GM21619 (cell line): Measurements from ENCODE around the gene CCRL2.
"Not testable (repeated sequence)": the region's sequence is repeated elsewhere in the genome, so short reads cannot be mapped to it uniquely, and the experiment has no call there.

Experiments
- ATAC-seq: cut with Tn5 transposase; IDR thresholded peaks from one replicate; pipeline ENCODE4 v1.9.1; 2021; ENCODE audit not compliant: unreplicated experiment

The CCRL2 gene

DNA sequence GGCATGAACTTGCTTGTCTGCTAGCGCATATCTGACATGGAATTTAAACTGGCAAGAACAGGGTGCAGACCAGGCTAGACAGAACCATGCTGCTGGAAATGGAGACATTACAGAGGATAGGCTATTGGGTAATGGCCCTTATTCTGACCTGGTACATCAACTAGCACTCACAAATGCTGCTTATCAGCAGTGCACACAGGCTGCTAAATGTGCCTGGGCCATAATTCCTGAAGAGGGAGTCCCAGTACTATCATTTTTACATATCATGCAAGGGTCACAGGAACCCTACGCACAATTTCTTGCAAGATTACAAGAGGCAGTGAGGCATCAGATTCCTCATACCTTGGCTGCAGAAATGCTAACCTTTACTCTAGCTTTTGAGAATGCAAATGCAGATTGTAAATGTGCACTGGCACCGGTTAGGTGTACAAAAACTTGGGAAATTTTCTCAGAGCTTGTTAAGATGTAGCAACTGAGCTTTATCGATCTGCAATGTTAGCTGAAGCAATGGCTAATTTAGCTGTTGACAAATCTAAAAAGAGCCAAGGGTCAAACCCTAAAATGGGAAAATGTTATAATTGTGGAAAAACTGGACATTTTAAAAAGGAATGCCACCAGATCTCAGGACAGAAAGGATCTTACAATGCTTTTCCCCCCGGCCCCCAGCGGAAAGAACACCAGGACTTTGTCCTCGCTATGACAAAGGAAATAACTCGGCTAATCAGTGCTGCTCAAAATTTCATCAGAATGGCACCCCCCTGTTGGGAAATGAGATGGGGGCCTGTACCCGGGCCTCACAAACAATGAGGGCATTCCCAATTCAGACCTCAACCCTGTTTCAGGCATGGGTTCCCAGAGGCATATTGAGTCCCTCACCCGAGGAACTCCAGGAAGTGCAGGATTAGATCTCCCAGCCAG lies 21.1 kb downstream of the CCRL2 start:
- no peak for ATAC-seq

DNA sequence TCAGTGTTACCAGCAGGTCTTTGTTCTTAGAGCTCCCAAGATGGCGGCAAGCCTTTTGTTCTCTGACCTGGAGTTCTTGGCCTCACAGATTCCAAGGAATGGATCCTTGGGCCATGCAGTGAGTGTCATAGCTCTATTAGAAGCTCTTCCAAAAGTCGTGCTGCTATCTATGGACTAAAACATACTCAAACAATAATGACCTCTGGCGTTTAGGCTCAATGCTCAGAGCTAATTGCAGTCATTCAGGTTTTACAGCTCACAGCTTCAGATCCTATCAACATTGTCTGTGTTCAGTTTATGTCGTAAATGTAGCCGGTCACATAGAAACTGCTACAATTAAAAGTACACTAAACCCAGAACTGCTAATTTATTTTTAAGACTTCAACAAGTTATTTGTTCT lies 22.2 kb downstream of the CCRL2 start:
- ATAC-seq = no peak

DNA sequence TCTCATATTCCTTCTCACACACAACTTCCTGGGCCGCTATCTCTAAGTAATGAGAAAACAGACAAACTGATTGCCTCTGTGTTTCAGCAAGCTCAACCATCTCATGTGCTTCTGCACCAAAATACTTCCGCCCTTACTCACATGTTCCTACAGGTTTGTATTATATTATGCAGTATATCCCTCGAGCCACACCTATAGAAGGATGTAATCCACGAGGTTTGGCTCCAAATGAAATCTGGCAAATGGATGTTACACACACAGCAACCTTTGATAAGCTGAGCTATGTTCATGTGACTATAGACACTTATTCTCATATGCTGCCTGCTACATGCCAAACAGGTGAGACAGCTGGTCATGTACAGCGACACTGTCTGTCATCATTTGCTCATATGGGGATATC lies 22.6 kb downstream of the CCRL2 start:
- no peak for ATAC-seq

DNA sequence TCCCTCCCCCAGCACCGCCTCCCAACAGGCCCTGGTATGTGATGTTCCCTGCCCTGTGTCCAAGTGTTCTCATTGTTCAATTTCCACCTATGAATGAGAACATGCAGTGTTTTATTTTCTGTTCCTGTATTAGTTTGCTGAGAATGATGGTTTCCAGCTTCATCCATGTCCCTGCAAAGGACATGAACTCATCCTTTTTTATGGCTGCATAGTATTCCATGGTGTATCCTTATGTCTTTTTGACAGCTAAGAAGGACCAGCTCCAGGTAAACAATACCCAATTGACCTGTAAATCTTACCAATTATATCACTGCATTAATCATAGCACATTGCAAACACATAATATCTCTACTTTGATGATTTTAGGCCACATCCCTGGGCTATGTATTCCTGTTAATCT lies 23.8 kb downstream of the CCRL2 start:
- ATAC-seq = not testable (repeated sequence)

DNA sequence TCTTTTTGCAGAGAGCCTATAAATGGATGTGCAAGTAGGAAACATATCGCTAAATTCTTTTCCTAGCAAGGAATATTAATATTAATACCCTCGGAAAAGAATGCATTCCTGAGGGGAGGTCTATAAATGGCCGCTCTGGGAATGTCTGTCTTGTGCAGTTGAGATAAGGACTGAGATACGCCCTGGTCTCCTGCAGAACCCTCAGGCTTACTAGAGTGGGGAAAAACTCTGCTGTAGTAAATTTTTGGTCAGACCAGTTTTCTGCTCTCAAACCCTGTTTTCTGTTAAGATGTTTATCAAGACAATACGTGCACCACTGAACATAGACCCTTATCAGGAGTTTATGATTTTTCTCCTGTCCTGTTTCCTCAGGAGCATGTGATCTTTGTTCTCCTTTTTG lies 24.8 kb downstream of the CCRL2 start:
- ATAC-seq = not testable (repeated sequence)

DNA sequence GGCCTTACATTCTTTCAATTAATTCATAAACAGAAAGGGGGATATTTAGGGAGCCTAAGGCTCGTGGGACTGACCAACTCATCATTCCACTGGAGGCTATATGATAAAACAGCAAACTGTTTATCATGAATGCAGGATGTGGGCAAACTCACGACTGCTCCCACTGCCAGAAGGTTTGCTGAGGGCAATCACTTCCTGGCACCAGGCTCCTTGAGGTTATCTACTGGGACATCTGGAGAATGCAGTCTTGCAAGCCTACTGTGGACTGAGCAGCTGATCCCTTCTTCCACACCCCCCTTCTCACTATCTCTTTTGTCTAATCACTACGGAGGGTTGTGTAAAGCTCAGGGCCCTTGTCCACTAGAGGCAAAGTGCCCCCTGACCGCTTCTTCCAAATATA lies 26.1 kb downstream of the CCRL2 start:
- not testable (repeated sequence) for ATAC-seq

DNA sequence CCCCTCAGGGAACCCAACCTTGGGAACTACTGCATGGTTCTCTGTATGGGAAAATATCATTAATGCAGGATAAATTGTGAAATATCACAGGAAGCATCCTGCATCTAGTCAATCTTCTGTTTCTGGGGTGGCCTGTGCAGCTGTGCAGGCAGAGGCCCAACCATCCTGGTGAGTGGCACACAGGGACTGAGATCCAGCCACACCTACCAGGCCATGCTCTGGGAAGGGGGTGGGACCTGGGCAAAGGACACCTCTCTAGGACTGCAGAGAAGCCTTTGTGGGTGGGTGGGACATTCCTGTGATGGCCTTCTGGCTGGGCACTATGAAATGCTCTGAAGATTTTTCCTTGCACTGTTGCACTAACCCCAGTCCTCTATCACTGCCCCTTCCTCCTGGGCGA lies 26.8 kb downstream of the CCRL2 start:
- no peak for ATAC-seq

DNA sequence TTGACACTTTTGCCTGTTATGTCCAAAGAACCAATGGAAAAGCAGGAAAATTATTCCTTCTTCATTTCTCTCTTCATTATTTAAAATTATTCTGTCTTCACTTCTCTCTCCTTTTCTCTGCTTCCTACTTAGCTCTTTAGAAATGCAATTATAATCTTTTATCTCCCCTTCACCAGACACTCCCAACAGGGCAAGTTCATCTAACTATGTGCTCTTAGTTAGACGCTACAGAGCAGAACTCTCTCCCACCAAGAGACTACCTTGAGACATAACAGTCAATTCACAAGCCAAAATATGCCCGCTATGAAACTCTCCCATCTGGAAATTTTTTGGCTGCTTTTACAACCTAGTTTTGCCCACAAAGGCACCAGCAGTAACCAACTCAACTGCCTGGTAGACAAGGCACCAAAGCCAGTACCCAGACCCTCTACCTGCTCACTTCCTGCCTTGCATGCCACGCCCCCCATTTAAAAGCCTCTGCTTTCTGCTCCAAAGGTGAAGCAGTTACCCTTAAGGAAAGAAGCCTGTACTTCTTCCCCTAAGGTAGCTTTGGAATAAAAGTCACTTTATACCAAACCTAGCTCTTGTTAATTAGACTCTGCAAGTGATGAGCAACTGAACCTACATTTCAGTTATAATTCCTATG lies 28.1 kb downstream of the CCRL2 start:
- ATAC-seq = no peak

DNA sequence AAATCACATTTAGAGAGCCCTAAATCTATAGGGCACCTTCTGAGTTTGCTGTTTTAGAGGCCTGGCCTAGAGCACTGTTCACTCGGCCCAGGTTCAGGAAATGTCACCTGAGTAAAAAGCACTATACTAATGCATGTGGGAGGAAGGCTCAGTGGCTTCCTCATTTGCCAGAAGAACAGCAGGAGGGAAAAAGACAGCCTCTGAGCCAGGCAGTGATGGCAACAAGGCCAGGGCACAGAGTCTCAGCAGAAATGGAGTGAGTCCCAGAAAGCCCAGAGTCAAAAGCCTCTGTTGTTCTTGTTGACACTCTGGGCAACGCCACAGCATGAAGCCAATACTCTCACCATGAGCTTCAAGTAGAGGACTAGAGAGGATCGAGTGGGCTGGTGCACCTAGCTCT lies 31.8 kb downstream of the CCRL2 start:
- no peak for ATAC-seq

DNA sequence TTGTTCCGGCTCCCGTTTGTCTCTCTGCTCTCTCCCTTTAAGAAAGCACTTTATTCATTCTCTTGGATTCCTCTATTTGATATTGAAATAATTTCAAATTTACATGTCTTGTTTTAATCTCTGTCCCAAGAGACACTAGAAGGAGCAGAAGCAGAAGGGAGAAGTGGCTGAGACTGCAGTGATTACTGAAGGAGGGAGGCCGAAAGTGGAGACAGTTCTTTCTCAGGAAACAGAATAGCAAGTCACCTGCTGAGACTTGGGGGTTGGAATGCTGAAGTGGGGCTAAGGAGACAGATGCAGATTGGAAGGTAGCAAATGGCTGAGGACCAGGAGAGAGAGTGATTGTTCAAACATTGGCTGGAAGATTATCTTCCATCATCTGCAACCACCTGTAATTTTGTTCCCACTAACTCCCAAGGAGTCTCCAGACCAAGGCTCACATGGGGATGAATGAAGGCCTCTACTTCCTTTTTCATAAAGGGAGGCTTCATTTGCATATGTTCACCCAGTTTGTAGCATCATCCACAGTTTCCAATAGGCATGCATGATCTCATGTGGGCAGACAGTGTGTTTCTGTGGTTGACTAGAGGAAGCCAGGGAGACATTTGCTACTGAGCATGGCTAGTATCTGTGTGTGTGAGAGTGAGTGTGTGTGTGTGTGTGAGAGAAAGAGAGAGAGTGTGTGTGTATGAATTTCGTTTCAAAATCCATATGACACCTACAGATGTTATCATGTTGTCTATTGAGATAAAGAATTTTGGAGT lies 33.7 kb downstream of the CCRL2 start:
- ATAC-seq = peak; percentile 74

DNA sequence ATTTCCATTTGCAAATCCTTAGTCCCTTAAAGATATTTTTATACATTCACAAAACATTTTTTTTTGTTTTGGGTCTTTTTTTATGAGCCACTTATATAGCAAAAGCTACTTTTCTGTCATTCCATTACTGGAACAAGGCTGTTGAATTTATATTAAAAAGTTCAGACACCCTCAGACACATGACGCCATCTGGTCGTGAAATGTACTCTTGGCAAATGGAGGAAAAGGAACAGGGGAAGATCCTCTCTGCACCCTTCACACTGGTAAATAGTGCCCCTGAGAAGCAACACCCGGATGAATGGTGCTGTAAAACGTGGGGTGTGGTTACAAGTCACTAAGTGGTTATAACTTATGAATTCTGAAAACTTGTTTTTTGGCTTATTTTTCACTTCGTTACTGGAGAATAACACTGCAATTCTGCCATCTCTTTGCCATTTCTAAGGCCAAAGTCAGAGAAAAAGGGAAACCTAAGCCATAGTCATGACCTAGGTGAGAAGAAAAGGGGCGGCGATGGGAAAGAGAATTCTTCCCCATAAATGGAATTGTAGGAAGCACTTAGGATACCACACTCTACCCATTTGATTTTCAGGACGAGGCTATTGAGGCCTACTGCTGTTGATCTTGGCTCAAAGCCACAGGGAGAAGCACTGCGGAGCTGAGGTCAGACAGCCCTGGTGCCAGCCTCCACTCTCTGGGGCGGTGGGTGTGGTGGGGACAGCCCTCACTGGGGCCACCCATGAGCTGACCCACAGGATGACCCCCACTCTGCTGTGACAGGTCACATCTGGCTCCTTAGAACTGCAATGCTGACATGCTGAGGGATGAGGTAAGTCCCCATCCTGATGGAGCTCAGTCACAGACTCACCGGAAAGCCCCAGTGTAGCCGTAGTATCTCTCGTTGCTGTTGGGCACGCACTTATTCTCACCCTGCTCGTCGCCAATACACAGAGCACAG lies 35.8 kb downstream of the CCRL2 start:
- ATAC-seq = no peak

DNA sequence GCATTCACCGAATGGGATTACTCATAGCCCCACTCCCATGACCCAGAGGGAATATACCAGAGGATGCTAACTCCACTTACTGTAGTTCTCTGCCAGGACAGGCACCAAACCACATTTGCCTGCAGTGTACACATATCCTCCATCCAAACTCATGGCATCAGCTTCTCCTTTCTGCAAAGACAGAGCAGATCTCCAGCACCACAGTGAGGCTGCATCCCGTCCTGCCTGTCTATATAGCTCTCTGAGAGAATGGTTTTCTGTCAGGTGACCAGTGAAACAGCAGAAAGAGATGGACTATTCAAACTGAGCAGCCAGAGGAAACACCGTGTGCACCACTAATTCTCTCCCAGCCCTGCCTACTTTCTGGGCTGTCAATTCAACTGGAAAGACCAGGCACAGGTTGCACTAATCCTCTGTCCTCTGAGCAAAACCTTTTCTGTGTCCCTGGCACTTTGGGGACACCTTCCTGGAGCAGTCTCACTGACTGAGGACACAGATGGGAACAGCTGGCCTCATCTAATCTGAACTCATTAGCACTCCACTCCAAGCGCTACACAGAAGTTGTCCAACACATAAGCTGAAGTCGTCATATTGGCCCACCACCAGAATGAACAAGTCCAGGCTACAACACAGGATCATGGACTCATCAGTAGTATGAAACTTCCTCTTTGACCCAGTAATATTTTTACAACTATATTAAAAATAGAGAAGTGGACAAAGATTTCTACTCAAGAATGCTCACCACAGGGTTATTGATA lies 40.3 kb downstream of the CCRL2 start:
- ATAC-seq = no peak

DNA sequence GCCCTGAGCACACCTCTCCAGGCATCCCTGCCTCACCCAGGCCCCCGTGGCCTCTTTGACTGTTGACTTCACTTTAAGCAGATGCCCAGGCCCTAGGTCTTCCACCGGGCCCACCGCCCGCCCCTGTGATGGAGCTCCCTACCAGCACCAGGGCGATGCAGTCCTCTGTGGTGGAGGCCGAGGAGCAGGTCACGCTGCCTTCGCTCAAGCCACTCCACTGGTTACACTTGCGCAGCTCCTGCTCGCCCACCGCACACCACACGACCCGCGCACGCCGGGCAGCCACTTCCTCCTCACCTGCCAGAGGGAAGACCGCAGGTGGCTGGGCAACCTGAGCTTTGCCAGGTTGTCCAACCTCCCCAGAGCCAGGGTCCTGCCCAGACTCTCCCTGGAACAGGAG lies 41.7 kb downstream of the CCRL2 start:
- ATAC-seq = no peak

DNA sequence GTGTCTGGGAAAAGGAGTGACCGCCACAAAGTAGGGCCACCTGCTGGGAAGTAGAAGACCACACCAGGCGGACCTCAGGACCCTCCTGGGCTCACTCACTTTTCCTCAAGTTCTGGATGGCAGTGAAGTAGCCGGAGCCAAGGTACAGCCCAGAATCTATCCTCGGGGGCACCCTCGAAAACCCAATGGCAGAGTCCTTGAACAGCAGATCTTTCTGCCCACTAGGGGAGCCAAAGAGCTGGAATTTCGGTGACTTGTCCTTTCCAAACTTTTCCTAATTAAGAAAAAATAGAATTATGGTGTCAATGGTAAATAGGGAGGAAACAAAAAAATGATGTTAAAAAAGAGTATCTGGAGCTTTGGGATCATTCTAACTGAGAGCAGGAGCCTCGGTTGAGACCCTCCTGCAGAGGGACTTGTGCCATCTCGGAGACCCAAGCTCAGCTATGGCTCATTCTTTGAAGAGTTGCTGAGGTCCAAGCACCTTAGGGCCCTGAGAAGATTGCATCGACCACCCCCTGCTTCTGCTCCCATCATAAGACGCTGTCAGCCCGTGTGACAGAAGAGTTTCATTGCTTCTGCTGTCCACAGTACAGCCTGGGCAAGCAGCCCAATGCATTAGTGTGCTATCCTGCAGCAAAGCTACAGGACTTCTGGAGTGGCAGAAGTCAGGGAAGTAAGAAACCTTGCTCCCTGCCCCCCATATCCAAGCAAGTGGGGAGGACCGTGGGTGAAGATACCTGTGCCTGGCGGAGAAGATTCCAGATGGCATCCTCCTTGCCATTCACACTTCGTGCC lies 42.9 kb downstream of the CCRL2 start:
- no peak for ATAC-seq

DNA sequence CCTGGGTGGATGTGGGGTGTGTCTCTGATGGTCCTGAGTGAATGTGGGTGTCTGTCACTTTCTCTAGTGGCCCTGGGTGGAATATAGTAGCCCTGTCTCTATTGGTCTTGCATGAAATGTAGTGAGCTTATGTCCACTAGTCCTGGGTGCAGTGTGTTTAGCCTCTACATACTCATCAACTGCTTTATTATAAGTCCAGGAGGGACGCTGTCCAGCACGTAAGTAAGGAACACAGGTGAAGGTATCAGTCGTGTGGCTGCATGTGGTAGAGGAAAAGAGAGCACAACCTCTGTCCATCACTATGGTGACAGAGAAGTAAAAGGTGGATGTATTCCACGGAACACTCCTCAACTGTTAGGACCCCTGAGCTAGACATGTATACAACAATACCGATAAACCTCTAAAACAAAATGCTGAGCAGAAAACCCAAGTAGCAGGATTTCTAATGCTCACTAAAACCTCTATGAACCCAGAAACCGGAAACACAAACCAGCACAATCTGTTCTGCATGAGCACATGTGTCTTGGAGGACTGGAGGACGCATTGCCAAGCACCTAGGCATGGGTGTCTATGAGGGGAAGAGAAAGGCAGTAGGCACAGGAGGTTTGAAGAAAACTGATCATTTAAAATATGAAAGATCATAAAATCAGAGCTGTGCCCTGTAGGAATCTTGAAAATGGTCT lies 46.6 kb downstream of the CCRL2 start:
- ATAC-seq = no peak

DNA sequence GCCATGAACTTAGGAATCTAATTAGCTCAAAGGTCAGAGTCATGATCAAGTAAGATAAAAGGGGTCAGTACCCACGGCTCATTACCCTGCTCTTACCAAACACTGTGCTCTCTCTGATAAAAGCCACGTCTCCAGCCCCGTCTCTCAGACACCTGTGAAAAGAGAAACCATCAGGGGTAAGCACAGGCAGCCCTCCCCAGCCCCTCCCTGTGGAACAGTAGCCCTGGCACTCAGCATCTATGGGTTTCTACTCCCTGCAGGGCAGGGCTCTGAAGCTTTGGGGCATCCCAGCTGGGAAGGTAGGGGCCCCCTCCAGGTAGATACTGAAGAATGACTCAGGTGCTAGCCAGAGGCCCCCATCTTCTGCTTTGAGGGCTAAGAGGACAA lies 47.1 kb downstream of the CCRL2 start:
- no peak for ATAC-seq

DNA sequence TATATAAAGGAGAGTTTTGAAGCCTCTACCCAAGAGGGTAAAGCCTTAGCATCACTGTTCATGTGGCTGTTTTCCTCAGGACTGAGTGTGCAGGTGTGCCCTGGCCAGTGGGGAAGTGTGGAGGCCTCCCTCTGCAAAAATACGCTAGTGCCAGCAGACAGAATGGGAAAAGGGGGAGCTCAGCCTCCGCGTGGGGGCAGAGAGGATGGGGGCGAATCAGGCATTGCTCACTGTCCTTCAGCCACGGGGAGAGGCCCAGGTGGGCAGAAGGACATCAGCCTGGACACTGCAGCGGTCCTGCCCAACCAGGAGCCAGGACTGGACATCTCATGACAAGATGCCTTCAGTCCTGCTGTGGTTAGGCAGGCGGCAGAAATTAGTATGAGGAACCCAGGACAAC lies 47.5 kb downstream of the CCRL2 start:
- ATAC-seq = no peak
